C4-2B (cell line): ENCODE results near the gene SRSF11.

ENCODE experiments used
- H3K27ac ChIP-seq: fragments of 450-650 bp; 2 replicates; pipeline ENCODE4 v1.5.1; 2017
- ZFX ChIP-seq: fragments of 450-650 bp; IDR thresholded peaks from 2 replicates; pipeline ENCODE4 v1.6.1; 2017
- TF ChIP-seq, protein P1 (sequence below): fragments of 450-650 bp; conservative IDR thresholded peaks from 2 replicates; pipeline ENCODE4 v1.5.1; 2017; ENCODE audit warnings: mild to moderate bottlenecking

The SRSF11 gene

DNA sequence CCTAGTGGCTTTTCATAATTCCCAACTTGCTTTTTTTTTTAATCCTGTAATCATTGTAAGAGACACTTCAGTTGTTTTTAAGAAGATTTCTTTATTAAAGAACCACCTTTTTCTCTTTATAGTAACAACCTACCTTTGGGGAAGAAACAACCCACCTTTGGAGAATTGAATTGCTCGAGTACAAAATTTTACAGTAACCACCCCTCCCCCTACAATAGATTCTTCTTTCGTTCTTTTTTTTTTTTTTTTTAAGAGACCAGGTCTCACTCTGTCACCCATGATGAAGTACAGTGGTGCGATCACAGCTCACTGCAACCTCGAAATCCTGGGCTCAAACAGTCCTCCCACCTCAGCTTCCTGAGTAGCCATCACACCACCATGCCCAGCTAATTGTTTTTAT, 13.7 kb upstream of the SRSF11 start:
- TF ChIP-seq, protein P1, sequence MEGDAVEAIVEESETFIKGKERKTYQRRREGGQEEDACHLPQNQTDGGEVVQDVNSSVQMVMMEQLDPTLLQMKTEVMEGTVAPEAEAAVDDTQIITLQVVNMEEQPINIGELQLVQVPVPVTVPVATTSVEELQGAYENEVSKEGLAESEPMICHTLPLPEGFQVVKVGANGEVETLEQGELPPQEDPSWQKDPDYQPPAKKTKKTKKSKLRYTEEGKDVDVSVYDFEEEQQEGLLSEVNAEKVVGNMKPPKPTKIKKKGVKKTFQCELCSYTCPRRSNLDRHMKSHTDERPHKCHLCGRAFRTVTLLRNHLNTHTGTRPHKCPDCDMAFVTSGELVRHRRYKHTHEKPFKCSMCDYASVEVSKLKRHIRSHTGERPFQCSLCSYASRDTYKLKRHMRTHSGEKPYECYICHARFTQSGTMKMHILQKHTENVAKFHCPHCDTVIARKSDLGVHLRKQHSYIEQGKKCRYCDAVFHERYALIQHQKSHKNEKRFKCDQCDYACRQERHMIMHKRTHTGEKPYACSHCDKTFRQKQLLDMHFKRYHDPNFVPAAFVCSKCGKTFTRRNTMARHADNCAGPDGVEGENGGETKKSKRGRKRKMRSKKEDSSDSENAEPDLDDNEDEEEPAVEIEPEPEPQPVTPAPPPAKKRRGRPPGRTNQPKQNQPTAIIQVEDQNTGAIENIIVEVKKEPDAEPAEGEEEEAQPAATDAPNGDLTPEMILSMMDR, result no peak
- no peak for TF ChIP-seq ZFX
- H3K27ac ChIP-seq, result no peak overlapping the region

GRCh38 chr1:70208292-70208691, 12.9 kb upstream of the SRSF11 start:
- no peak overlapping the region for H3K27ac ChIP-seq
- TF ChIP-seq, protein P1, result no peak
- no peak for TF ChIP-seq ZFX

- TF ChIP-seq, protein P1, result no peak
- TF ChIP-seq ZFX, result no peak
- no peak overlapping the region for H3K27ac ChIP-seq
Observed at GRCh38 chr1:70210820-70211219, 10.4 kb upstream of the SRSF11 start.

DNA sequence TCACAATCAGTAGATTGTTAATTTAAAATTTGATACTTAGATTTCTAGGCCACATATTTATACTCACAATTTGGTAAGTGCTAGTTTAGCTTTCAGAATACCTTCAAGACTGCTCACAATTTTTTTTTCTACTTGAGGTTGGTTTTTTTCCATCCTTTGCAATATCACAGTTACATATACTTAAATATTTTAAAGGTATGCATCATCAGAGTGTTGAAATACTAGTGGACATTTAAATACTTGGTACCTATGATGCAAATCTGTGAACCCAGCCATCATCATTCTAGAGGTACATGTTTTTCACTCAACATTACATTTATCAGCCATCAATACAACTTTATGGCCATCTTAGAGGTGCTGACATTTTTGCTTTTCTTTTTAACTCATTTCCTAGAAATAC, 9.6 kb upstream of the SRSF11 start:
- no peak overlapping the region for H3K27ac ChIP-seq
- TF ChIP-seq ZFX, result no peak
- TF ChIP-seq, protein P1, result no peak

- no peak overlapping the region for H3K27ac ChIP-seq
- no peak for TF ChIP-seq ZFX
- TF ChIP-seq, protein P1, result no peak
Observed at GRCh38 chr1:70220015-70220414, 1.2 kb upstream of the SRSF11 start.

DNA sequence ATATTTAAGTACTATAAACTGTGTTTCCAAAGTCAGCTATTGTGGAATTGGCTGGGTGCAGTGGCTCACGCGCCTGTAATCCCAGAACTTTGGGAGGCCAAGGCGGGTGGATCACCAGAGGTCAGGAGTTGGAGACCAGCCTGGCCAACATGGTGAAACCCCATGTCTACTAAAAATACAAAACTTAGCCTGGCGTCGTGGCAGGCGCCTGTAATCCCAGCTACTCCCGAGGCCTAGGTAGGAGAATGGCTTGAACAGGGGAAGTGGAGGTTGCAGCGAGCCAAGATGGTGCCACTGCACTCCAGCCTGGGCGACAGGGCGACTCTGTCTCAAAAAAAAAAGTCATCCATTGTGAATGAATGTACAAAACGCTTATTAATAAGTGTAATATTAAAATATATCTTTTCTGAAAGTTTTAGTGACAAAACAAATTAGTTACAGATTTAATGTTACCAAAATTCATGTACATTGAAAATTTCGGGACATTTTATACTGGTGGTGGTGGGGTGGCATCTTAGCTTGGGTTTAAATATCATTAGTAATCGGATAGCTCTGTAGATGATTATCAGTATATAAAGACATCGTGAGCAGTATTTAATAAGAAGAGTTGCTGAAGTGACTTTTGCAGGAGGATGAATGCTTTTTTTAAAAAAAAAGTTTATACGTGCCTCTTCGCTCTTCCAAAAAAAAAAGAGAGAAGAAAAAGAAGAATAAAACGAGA, 503 bp upstream of the SRSF11 start:
- TF ChIP-seq, protein P1, result no peak
- no peak for TF ChIP-seq ZFX

GRCh38 chr1:70222716-70223235, 1.6 kb downstream of the SRSF11 start:
- no peak overlapping the region for H3K27ac ChIP-seq
- no peak for TF ChIP-seq ZFX
- TF ChIP-seq, protein P1, result no peak

More for the DNA sequence above, 503 bp upstream of the SRSF11 start:
- peak overlapping the region; percentile 95 for H3K27ac ChIP-seq
